PFSK-1 (cell line): ENCODE results near the gene PSD.

Experiments used
- FOXP2 ChIP-seq: optimal IDR thresholded peaks from 2 replicates; pipeline ENCODE3; 2011; ENCODE audit warnings: borderline replicate concordance, control low read depth, inconsistent platforms; ENCODE audit not compliant: insufficient read depth; ENCODE audit errors: extremely low read length, extremely low read depth
- POLR2AphosphoS5 ChIP-seq: IDR thresholded peaks from 2 replicates; pipeline ENCODE4 v1.6.1; 2012; ENCODE audit warnings: low read depth, mild to moderate bottlenecking, control low read depth, low read length, moderate library complexity
- REST ChIP-seq, 2 experiments: IDR thresholded peaks; 2 replicates each; pipeline versions ENCODE4 v1.6.1 to v1.8.0; 2011 to 2012; ENCODE audit warnings: low read depth in 2 of 2, low read length in 2 of 2, control low read depth in 1 of 2, inconsistent platforms in 1 of 2, mild to moderate bottlenecking in 1 of 2, moderate library complexity in 1 of 2; ENCODE audit not compliant: insufficient read depth in 1 of 2
- SIN3A ChIP-seq: IDR thresholded peaks from 2 replicates; pipeline ENCODE4 v1.6.1; 2012; ENCODE audit warnings: mild to moderate bottlenecking, low read length, moderate library complexity, borderline replicate concordance; ENCODE audit not compliant: insufficient read depth
- TAF1 ChIP-seq: IDR thresholded peaks from 2 replicates; pipeline ENCODE4 v1.6.1; 2012; ENCODE audit warnings: low read length, control low read depth, borderline replicate concordance; ENCODE audit not compliant: insufficient read depth

PSD gene

GRCh38 chr10:102462512-102463054, 44.0 kb upstream of the PSD start:
- TF ChIP-seq SIN3A (no peak), POLR2AphosphoS5 (no peak), REST (IDR thresholded peaks at IDR 0.05; ENCODE audit: insufficient read depth in 1 of 2, low read depth in 2 of 2, low read length in 2 of 2) (no peak), FOXP2 (no peak), TAF1 (no peak)

- TF ChIP-seq REST (IDR thresholded peaks at IDR 0.05; ENCODE audit: insufficient read depth in 1 of 2, low read depth in 2 of 2, low read length in 2 of 2) (peak; percentile 48 to 85; a peak in 3 of 4 replicates), POLR2AphosphoS5 (peak; percentile 67; the same call in 1 of the 2 replicates), TAF1 (no peak), FOXP2 (no peak), SIN3A (no peak)
These were observed 42.8 kb upstream of the PSD start for GRCh38 chr10:102461187-102462054.

- TF ChIP-seq TAF1 = no peak
- no peak for TF ChIP-seq SIN3A
- TF ChIP-seq REST (IDR thresholded peaks at IDR 0.05; ENCODE audit: insufficient read depth in 1 of 2, low read depth in 2 of 2, low read length in 2 of 2) = no peak
These were observed 42.2 kb upstream of the PSD start for GRCh38 chr10:102460836-102461186.

- no peak for TF ChIP-seq POLR2AphosphoS5
- TF ChIP-seq FOXP2 = no peak
- no peak for TF ChIP-seq TAF1
- no peak for TF ChIP-seq REST (IDR thresholded peaks at IDR 0.05; ENCODE audit: insufficient read depth in 1 of 2, low read depth in 2 of 2, low read length in 2 of 2)
- TF ChIP-seq SIN3A = no peak
These were observed 40.1 kb upstream of the PSD start for GRCh38 chr10:102458656-102459055.
